NT2/D1 (cell line): Measurements from ENCODE around the gene CFAP74.
A peak's percentile ranks its signal among the peaks of the same experiment; 100 is the strongest.

Experiments used
- DNase-seq: peaks from one replicate; pipeline ENCODE4 v3.0.0-alpha.2; 2011; ENCODE audit warnings: low read depth, low spot score
- H3K27me3 ChIP-seq: 2 replicates; pipeline ENCODE4 v1.6.0; 2011; ENCODE audit warnings: mild to moderate bottlenecking; ENCODE audit not compliant: insufficient read length, insufficient read depth
- H3K36me3 ChIP-seq: 2 replicates; pipeline ENCODE4 v1.6.1; 2011; ENCODE audit warnings: mild to moderate bottlenecking, low read length, mixed read lengths; ENCODE audit not compliant: insufficient read depth, insufficient read length
- H3K4me1 ChIP-seq: 2 replicates; pipeline ENCODE4 v1.5.1; 2011; ENCODE audit not compliant: insufficient read depth, insufficient read length
- H3K4me3 ChIP-seq: 2 replicates; pipeline ENCODE4 v1.5.1; 2011; ENCODE audit warnings: low read depth; ENCODE audit not compliant: insufficient read length
- H3K9ac ChIP-seq: 2 replicates; pipeline ENCODE4 v1.6.0; 2011; ENCODE audit warnings: low read depth; ENCODE audit not compliant: insufficient read length
- H3K9me3 ChIP-seq: 2 replicates; pipeline ENCODE4 v1.5.1; 2011; ENCODE audit warnings: mild to moderate bottlenecking, low read length; ENCODE audit not compliant: insufficient read depth
- SUZ12 ChIP-seq: IDR thresholded peaks from 2 replicates; pipeline ENCODE4 v1.6.1; 2011; ENCODE audit not compliant: insufficient read length, insufficient read depth; ENCODE audit errors: extremely low read depth
- YY1 ChIP-seq: IDR thresholded peaks from 2 replicates; pipeline ENCODE4 v1.6.1; 2011; ENCODE audit not compliant: insufficient read length, insufficient read depth
- ZNF274 ChIP-seq: IDR thresholded peaks from 2 replicates; pipeline ENCODE4 v1.6.1; 2011; ENCODE audit warnings: mild to moderate bottlenecking, low read depth, low read length

Gene CFAP74

GRCh38 chr1:1924386-1924785 lies 79.2 kb downstream of the CFAP74 start:
- Histone ChIP-seq H3K4me3 (no peak overlapping the region), H3K36me3 (no peaks in the 10 kb centered on the region), H3K4me1 (peaks cover 18% of the 10 kb centered on the region), H3K9me3 (no peaks in the 10 kb centered on the region), H3K9ac (no peak overlapping the region), H3K27me3 (no peaks in the 10 kb centered on the region)
- DNase-seq = no peak
- no peak for TF ChIP-seq ZNF274

- Histone ChIP-seq H3K4me1 (peaks cover 22% of the 10 kb centered on the region), H3K27me3 (no peaks in the 10 kb centered on the region), H3K4me3 (no peak overlapping the region), H3K36me3 (no peaks in the 10 kb centered on the region), H3K9ac (no peak overlapping the region), H3K9me3 (no peaks in the 10 kb centered on the region)
- TF ChIP-seq ZNF274 (no peak), SUZ12 (no peak), YY1 (no peak)
- DNase-seq = no peak
These were observed 80.4 kb downstream of the CFAP74 start for GRCh38 chr1:1922956-1923833.

- Histone ChIP-seq H3K27me3 (no peaks in the 10 kb centered on the region), H3K9me3 (no peaks in the 10 kb centered on the region), H3K4me1 (peaks cover 26% of the 10 kb centered on the region), H3K4me3 (no peak overlapping the region), H3K36me3 (no peaks in the 10 kb centered on the region), H3K9ac (no peak overlapping the region)
- no peak for TF ChIP-seq SUZ12
- no peak for TF ChIP-seq ZNF274
- no peak for TF ChIP-seq YY1
- no peak for DNase-seq
These were observed 81.0 kb downstream of the CFAP74 start for GRCh38 chr1:1922702-1922955.

DNA sequence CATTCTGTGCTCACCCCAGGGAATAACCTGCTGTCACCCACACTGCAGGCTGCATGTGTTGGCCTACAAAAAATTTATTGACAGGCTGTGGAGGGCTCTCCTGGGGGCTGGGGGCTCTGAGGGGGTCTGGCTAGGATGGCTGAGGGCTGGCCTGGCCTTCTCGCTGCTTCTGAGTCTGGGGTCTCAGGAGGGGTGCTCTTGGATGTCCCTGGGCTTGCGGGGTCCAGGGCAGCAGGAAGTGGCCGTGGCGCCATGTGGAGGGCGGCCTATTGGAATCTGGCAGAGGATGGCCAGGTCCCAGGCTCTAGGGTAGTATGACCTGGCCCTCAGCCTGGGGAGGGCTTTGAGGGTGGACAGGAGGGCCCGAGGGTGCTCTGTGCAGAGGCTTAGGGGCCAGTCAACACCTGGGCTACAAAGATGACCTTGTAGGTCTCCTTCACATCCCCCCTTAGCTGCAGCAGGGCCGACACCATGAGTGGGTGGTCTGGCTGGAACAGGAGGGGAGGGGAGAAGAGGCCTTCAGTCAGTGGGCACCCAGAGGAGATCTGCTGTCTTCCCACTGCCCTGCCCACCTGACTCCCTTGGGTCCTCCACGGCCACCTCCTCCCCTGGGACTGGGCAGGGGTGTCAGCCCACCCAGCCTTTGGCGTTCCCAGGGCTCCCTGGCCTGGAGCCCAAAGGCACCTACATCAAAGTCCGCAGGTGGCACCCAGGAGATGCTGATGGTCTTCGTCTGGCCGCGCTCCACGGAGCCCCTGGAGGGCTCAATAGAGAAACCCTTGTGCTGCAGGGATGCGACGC lies 81.5 kb downstream of the CFAP74 start:
- H3K4me3 ChIP-seq = no peak overlapping the region

GRCh38 chr1:1921459-1921862 lies 82.1 kb downstream of the CFAP74 start:
- TF ChIP-seq SUZ12 = no peak
- TF ChIP-seq YY1 = no peak
- no peak for TF ChIP-seq ZNF274
- Histone ChIP-seq H3K36me3 (no peaks in the 10 kb centered on the region), H3K9ac (no peak overlapping the region), H3K4me1 (peaks cover 26% of the 10 kb centered on the region), H3K27me3 (no peaks in the 10 kb centered on the region), H3K9me3 (no peaks in the 10 kb centered on the region), H3K4me3 (no peak overlapping the region)
- no peak for DNase-seq

More for the DNA sequence above, 81.5 kb downstream of the CFAP74 start:
- peaks cover 26% of the 10 kb centered on the region for H3K4me1 ChIP-seq
- TF ChIP-seq SUZ12 = no peak
- no peak for TF ChIP-seq ZNF274
- TF ChIP-seq YY1 = no peak
- no peaks in the 10 kb centered on the region for H3K27me3 ChIP-seq
- no peak overlapping the region for H3K9ac ChIP-seq
- no peaks in the 10 kb centered on the region for H3K36me3 ChIP-seq
- DNase-seq = no peak
- H3K9me3 ChIP-seq = no peaks in the 10 kb centered on the region

DNA sequence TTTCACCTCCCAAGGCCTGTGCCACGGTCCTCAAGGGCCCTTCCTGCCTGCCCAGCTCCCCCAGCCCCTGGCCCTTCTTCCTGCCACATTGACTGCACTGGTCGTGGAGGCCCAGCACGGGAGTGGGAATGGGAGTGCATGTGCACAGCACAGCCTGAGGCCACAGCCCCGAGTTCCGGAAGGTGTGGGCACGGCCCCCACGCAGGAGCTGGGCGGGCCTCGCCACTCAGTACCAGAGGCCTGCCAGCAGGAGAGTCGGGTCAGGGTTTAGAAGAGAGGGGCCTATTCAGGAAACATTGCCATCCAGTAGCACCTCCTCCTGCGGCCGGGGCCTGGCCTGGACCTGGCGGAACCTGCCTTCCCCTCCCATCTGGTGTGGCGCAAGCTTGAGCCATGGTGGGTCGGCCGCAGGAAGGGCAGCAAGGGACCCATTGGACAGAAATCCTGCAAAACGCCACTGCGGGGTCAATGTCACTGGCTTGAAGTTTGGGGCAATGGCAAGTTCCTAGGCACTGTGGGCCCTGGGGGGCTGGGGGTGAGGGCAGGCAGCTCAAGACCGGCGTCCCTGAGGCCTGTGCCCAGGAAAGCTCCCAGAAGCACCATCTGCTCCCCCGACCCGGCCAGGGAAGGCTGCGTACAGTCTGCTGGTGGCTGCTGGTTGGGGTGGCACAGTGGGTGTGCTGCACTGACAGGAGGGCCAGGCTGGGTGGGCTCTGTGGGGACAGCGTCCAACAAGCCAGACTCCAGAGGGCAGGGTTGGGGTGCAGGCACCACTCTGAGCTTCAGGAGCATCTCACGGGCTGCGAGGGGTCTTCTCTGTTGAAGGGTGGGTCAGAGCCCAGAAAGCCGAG lies 82.8 kb downstream of the CFAP74 start:
- no peaks in the 10 kb centered on the region for H3K9me3 ChIP-seq
- TF ChIP-seq YY1 (no peak), ZNF274 (no peak), SUZ12 (no peak)
- no peak overlapping the region for H3K4me3 ChIP-seq
- peak overlapping the region; percentile 4 for H3K9ac ChIP-seq
- no peak for DNase-seq
- no peaks in the 10 kb centered on the region for H3K27me3 ChIP-seq
- H3K4me1 ChIP-seq = peaks cover 26% of the 10 kb centered on the region
- H3K36me3 ChIP-seq = no peaks in the 10 kb centered on the region

DNA sequence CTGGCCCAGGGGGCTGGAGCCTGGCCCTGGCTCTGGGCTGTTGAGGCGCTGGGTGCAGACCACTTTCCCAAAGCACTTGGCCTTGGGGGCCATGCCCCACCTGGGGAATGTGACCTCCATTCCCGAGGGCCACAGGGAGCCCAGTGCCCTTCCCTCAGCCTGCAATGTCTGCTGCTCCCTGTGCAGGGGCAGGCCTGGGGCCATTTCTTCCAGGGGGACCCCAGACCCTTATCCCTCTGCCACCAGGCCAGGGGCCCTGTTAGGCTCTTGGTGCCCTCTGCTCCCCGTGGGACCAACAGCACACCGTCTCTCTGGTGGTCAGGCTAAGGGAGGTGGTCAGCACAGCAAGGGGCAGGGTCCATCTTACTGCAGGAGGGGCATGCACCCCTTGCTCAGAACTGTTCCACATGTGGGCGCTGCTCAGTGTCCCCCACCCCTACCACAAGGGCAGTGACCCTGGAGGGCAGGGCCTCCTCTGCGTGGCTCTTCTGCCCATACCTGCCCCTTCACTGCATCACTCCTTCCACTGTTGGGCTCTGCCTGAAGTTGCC lies 83.5 kb downstream of the CFAP74 start:
- no peak for TF ChIP-seq SUZ12
- no peak for TF ChIP-seq ZNF274
- TF ChIP-seq YY1 = no peak
- peaks cover 26% of the 10 kb centered on the region for H3K4me1 ChIP-seq
- H3K27me3 ChIP-seq = no peaks in the 10 kb centered on the region
- peak overlapping the region; percentile 32 for H3K4me3 ChIP-seq
- H3K9me3 ChIP-seq = no peaks in the 10 kb centered on the region
- no peaks in the 10 kb centered on the region for H3K36me3 ChIP-seq
- peak overlapping the region; percentile 64 for H3K9ac ChIP-seq
- DNase-seq = no peak
